Breast epithelium (tissue), 4 donors: ENCODE results near the gene ADARB2. TPM values are rescaled to one million over a fixed set of nuclear protein-coding genes. Genes with fewer than 3 reads are reported as not detected.

Source experiments
- DNase-seq, 2 donors: peaks; one replicate each; pipeline ENCODE4 v3.0.0-alpha.2; 2019; ENCODE audit warnings: low spot score in 2 of 2
- H3K27ac ChIP-seq, 2 donors: fragments of 200-600 bp; sonication (generic) in 1 of 2; one replicate each; pipeline ENCODE4 v1.5.1; 2016 to 2019; ENCODE audit warnings: mild to moderate bottlenecking in 1 of 2
- H3K27me3 ChIP-seq, 2 donors: fragments of 200-600 bp; sonication (generic) in 1 of 2; one replicate each; pipeline versions ENCODE4 v1.5.1 to v1.6.0; 2017 to 2019; ENCODE audit warnings: control low read depth in 1 of 2, mild to moderate bottlenecking in 1 of 2
- H3K36me3 ChIP-seq: fragments of 200-600 bp; one replicate; pipeline ENCODE4 v1.5.1; 2019
- H3K4me1 ChIP-seq, 2 donors: fragments of 200-600 bp; sonication (generic); one replicate each; pipeline ENCODE4 v1.5.1; 2016 to 2019; ENCODE audit warnings: control low read depth in 1 of 2
- H3K4me3 ChIP-seq, 3 donors: fragments of 200-600 bp; sonication (generic); 1 replicate in 2 of 3; 2 replicates in 1 of 3; pipeline ENCODE4 v1.5.1; 2016 to 2019; ENCODE audit warnings: mild to moderate bottlenecking in 3 of 3, moderate library complexity in 2 of 3
- H3K9me3 ChIP-seq, 2 donors: fragments of 200-600 bp; sonication (generic) in 1 of 2; one replicate each; pipeline ENCODE4 v1.5.1; 2016 to 2019; ENCODE audit warnings: control low read depth in 1 of 2
- POLR2A ChIP-seq: fragments of 450-650 bp; IDR thresholded peaks from one replicate; pipeline ENCODE4 v1.6.1; 2016; ENCODE audit warnings: antibody characterized with exemption, mild to moderate bottlenecking, moderate library complexity
- POLR2AphosphoS5 ChIP-seq, 3 donors: sonication (generic); formaldehyde crosslinking; IDR thresholded peaks; one replicate each; pipeline ENCODE4 v1.6.1; 2017; ENCODE audit warnings: antibody characterized with exemption in 3 of 3
- intact Hi-C: fragments of 100-400 bp; cut with DNase I; formaldehyde crosslinking; loops from one replicate; pipeline ENCODE4 v1.15.1; 2023; ENCODE audit warnings: low total_unique reads
- total RNA-seq, 3 donors: library from RNA; depleted of rRNA; stranded (reverse); fragments of >200 nt; gene quantifications; one replicate each; pipeline ENCODE4 v1.1.0, GENCODE V29; 2016
- TF ChIP-seq, protein P1 (sequence below), 3 donors: fragments of 450-650 bp; IDR thresholded peaks; one replicate each; pipeline ENCODE4 v1.5.1; 2016 to 2017; ENCODE audit warnings: antibody characterized with exemption in 3 of 3, mild to moderate bottlenecking in 3 of 3, moderate library complexity in 3 of 3

ADARB2 gene
- total RNA-seq, 3 donors from 2014 or later: 0.32 to 3.9 (median 2.0) TPM

DNA sequence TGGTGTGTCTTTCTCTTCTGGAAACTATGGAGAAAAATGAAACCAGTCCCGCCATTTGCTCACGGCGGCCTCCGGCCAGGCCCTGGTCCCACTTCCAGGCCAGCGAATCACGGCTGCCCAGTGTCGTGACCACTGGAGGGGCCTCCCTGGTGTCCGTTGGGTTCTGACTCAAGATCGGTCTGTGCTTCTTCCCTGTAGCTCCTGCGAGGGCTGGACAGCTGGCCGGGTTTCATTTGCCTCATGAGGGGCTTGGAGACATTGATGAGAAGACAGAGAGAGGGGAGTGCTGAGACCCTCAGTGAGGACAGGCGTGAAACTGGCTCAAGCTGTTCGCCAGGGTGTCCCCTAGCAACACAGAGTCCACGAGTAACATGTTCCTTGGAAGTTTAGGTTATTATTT lies 108.6 kb downstream of the ADARB2 start:
- no peaks in the 10 kb centered on the region for H3K36me3 ChIP-seq
- H3K9me3 ChIP-seq: no peaks in the 10 kb centered on the region
- no peak overlapping the region for H3K4me3 ChIP-seq
- no peaks in the 10 kb centered on the region for H3K4me1 ChIP-seq
- TF ChIP-seq, protein P1, sequence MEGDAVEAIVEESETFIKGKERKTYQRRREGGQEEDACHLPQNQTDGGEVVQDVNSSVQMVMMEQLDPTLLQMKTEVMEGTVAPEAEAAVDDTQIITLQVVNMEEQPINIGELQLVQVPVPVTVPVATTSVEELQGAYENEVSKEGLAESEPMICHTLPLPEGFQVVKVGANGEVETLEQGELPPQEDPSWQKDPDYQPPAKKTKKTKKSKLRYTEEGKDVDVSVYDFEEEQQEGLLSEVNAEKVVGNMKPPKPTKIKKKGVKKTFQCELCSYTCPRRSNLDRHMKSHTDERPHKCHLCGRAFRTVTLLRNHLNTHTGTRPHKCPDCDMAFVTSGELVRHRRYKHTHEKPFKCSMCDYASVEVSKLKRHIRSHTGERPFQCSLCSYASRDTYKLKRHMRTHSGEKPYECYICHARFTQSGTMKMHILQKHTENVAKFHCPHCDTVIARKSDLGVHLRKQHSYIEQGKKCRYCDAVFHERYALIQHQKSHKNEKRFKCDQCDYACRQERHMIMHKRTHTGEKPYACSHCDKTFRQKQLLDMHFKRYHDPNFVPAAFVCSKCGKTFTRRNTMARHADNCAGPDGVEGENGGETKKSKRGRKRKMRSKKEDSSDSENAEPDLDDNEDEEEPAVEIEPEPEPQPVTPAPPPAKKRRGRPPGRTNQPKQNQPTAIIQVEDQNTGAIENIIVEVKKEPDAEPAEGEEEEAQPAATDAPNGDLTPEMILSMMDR (IDR thresholded peaks at IDR 0.05): no peak
- no peak for TF ChIP-seq POLR2A
- DNase-seq: no peak
- no peak overlapping the region for H3K27ac ChIP-seq
- peaks cover 0 to 9% of the 10 kb centered on the region in 2 donors for H3K27me3 ChIP-seq
- intact Hi-C loops: no loop called here

DNA sequence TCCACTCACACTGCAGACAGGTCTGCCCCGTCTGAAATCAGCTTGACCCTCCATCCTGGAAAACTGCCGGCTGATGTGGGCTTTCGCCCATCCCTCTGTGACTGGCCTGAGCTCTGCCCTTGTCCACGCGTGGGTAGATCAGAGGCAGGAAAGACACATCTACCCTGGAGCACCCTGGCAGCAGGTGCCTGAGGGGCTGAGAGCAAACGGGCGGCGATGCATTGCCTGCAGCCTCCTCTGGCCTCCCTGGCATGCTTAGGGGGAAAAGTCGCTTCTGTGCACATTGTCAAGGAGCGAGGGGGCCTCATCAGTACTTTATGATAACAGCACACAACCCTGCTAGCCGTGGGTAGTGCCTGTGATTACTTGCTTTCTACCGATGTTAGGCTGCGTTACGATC lies 109.4 kb downstream of the ADARB2 start:
- intact Hi-C loops: no loop called here
- no peak for TF ChIP-seq POLR2A

DNA sequence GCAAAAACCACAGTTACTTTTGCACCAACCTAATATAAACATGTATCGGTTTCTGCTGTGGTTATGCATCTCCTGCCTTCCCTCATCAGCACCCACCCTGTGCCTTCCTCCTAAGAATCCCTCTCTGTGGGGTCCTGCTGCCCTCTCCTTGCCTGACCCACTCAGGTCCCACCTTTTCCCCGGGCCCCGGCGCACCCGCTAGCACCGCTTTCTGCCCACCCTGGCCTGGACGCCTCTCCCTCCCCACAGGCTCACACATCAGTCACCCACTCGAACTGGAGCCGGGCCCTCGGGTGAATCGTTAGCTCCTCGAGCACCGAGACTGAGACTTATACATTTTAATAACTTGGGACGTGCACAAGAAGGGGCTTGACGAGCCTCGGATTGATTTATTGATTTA lies 110.5 kb downstream of the ADARB2 start:
- no peaks in the 10 kb centered on the region for H3K4me1 ChIP-seq
- no peak for TF ChIP-seq POLR2AphosphoS5 (IDR thresholded peaks at IDR 0.05)
- TF ChIP-seq, protein P1 (IDR thresholded peaks at IDR 0.05): no peak
- no peak for TF ChIP-seq POLR2A
- no peak overlapping the region for H3K4me3 ChIP-seq
- no peaks in the 10 kb centered on the region for H3K9me3 ChIP-seq
- DNase-seq: no peak
- no peaks in the 10 kb centered on the region for H3K36me3 ChIP-seq
- peaks cover 0 to 9% of the 10 kb centered on the region in 2 donors for H3K27me3 ChIP-seq
- intact Hi-C loops: loop anchor here (1.0 kb wide), 1 partner anchor 13 kb away; no protein-coding TSS in a partner anchor
- H3K27ac ChIP-seq: no peak overlapping the region

More for the DNA sequence above, 109.4 kb downstream of the ADARB2 start:
- Histone ChIP-seq H3K4me1 (no peaks in the 10 kb centered on the region), H3K9me3 (no peaks in the 10 kb centered on the region), H3K27me3 (peaks cover 0 to 9% of the 10 kb centered on the region in 2 donors), H3K27ac (no peak overlapping the region), H3K36me3 (no peaks in the 10 kb centered on the region), H3K4me3 (no peak overlapping the region)
- no peak for DNase-seq

DNA sequence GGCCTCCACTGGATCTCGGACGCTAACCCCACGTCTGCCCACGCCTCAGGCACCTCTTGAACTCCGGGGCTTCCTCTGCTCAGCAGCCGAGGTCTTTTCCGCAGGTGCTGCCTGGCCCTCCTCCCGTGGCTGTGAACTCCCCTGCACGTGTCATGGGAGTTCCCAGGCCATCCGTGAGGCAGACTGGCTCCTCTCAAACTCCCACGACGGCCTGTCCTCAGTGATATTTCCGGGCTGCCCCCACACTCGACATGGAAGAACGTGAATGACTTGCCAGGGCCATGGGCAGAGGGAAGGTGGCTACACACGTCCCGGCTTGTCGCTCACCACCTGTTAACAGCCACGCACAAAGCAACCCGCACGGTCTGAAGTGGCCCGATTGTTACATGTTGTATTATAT lies 110.9 kb downstream of the ADARB2 start:
- no peaks in the 10 kb centered on the region for H3K9me3 ChIP-seq
- no peak for DNase-seq
- H3K27ac ChIP-seq: no peak overlapping the region
- H3K4me3 ChIP-seq: no peak overlapping the region
- peaks cover 0 to 9% of the 10 kb centered on the region in 2 donors for H3K27me3 ChIP-seq
- TF ChIP-seq POLR2AphosphoS5 (IDR thresholded peaks at IDR 0.05) (no peak), POLR2A (no peak)
- TF ChIP-seq, protein P1 (IDR thresholded peaks at IDR 0.05): no peak
- no peaks in the 10 kb centered on the region for H3K4me1 ChIP-seq
- intact Hi-C loops: loop anchor here (1.0 kb wide), 1 partner anchor 14 kb away; no protein-coding TSS in a partner anchor
- no peaks in the 10 kb centered on the region for H3K36me3 ChIP-seq

DNA sequence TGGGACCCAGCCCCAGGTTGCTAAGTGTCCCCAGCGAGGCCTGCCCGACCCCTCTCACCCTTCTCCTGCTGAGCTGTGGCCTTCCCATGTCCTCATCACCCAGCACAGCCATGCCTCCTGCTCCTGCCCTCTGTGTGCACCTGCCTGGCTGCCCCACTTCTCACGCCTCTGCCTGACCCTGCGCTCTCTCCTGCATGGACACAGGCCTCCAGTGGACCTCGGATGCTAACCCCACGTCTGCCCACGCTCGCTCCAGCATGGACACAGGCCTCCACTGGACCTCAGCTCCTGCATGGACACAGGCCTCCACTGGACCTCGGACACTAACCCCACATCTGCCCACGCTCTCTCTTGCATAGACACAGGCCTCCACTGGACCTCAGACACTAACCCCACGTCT lies 111.6 kb downstream of the ADARB2 start:
- Histone ChIP-seq H3K9me3 (no peaks in the 10 kb centered on the region), H3K4me1 (no peaks in the 10 kb centered on the region), H3K36me3 (no peaks in the 10 kb centered on the region), H3K27ac (no peak overlapping the region), H3K4me3 (no peak overlapping the region), H3K27me3 (peaks cover 0 to 9% of the 10 kb centered on the region in 2 donors)
- intact Hi-C loops: loop anchor here (1.0 kb wide), 1 partner anchor 15 kb away; no protein-coding TSS in a partner anchor
- TF ChIP-seq POLR2A: no peak
- TF ChIP-seq POLR2AphosphoS5 (IDR thresholded peaks at IDR 0.05): no peak
- no peak for DNase-seq

DNA sequence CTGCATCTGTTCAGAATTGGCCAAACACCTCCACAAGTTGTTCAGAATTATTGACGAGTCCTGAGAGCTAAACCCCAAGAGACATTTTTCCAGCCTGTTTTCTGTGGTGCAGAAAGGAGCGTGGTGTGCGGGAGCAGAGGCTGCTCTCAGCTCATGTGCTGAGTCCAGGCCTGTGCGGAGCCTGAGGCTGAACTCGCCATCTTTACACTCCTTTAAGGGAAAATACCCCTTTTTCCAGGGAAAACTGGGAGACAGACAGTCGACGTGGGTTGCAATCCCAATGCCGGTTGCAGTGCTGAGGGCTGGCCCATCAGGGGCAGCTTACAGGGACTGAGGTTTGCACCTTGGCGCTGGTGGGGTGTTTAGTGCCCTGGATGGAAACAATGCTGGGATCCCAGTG lies 112.2 kb downstream of the ADARB2 start:
- DNase-seq: no peak
- TF ChIP-seq POLR2AphosphoS5 (IDR thresholded peaks at IDR 0.05) (no peak), POLR2A (no peak)
- TF ChIP-seq, protein P1 (IDR thresholded peaks at IDR 0.05): no peak
- Histone ChIP-seq H3K36me3 (no peaks in the 10 kb centered on the region), H3K27ac (no peak overlapping the region), H3K27me3 (peaks cover 0 to 5% of the 10 kb centered on the region in 2 donors), H3K4me3 (no peak overlapping the region), H3K4me1 (no peaks in the 10 kb centered on the region), H3K9me3 (no peaks in the 10 kb centered on the region)
- intact Hi-C loops: no loop called here
